HS-27A (cell line): ENCODE measurements around the gene REM1.
"Not testable (repeated sequence)": the region's sequence is repeated elsewhere in the genome, so short reads cannot be mapped to it uniquely, and the experiment has no call there.

Experiments
- DNase-seq: peaks from one replicate; pipeline ENCODE4 v3.0.0-alpha.2; 2012; ENCODE audit warnings: low read depth, missing footprints

The REM1 gene, protein sequence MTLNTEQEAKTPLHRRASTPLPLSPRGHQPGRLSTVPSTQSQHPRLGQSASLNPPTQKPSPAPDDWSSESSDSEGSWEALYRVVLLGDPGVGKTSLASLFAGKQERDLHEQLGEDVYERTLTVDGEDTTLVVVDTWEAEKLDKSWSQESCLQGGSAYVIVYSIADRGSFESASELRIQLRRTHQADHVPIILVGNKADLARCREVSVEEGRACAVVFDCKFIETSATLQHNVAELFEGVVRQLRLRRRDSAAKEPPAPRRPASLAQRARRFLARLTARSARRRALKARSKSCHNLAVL

GRCh38 chr20:31474758-31475427, at the start of gene REM1, which contains the start of gene DEFB124:
REM1 (plus strand) TSS chr20:31475288; CDS start chr20:31476446, 1,158 bp downstream.
DEFB124 (minus strand) TSS chr20:31475127; CDS start chr20:31473013, 2,114 bp downstream.
- DNase-seq = no peak

- no peak for DNase-seq
Measured at GRCh38 chr20:31425797-31426196, 49.3 kb upstream of the REM1 start.

GRCh38 chr20:31426891-31427551, 48.1 kb upstream of the REM1 start:
- not testable (repeated sequence) for DNase-seq

DNA sequence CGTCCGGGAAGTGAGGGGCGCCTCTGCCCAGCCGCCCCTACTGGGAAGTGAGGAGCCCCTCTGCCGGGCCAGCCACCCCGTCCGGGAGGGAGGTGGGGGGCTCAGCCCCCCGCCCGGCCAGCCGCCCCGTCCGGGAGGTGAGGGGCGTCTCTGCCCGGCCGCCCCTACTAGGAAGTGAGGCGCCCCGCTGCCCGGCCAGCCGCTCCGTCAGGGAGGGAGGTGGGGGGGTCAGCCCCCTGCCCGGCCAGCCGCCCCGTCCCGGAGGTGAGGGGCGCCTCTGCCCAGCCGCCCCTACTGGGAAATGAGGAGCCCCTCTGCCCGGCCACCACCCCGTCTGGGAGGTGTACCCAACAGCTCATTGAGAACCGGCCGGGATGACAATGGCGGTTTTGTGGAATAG, 47.5 kb upstream of the REM1 start:
- not testable (repeated sequence) for DNase-seq

DNA sequence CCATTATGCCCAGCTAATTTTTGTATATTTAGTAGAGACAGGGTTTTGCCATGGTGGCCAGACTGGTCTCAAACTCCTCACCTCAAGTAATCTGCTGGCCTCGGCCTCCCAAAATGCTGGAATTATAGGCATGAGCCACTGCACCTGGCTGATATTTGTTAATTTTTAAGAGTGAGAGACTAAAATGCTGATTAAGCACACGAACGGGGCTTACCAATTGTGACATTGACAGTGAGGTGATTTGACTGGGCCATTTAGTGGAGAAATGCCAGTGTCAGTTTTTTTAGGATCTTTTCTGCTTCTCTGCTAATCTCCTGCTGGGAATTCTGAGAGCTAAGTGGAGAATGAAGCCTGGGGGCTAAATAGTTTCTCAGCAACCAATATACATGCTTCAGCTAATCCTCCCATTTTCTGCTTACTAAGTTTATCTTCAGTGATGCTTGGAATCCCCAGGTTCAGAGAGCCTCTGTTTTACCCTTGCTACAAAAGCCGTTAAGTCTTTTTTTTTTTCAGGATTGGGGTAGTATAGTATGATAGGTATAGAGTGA, 44.4 kb upstream of the REM1 start:
- DNase-seq = no peak

GRCh38 chr20:31440012-31440659, 35.0 kb upstream of the REM1 start, which contains the start of gene DEFB123:
DEFB123 (plus strand) TSS chr20:31440632; CDS start chr20:31440699, 67 bp downstream.
- no peak for DNase-seq

GRCh38 chr20:31446084-31446819, 28.8 kb upstream of the REM1 start:
- DNase-seq = no peak

DNA sequence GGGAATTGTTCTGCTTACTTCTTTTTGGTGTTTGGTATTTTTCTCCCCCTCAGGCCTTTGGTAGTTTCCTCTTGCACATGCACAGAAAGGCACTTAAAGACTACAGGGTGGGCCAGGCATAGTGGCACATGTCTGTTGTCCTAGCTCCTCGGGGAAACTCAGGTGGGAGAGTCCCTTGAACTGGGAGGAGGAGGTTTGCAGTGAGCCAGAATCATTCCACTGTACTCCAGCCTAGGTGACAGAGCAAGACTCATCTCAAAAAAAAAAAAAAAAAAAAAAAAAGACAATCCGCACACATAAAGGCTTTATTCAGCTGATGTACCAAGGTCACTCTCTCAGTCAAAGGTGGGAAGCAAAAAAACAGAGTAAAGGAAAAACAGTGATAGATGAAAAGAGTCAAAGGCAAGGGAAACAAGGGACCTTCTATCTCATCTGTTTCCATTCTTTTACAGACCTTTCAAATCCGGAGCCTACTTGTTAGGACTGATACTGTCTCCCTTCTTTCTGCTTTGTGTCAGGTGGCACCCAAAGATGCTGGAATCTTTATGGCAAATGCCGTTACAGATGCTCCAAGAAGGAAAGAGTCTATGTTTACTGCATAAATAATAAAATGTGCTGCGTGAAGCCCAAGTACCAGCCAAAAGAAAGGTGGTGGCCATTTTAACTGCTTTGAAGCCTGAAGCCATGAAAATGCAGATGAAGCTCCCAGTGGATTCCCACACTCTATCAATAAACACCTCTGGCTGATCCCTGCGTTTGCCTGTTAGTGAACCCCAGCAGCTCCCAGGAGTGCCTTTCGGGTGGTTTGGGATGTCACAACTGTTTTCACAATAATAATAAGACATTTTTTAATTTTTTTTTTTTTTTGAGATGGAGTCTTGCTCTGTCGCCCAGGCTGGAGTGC, 25.3 kb upstream of the REM1 start:
- DNase-seq = no peak

- no peak for DNase-seq
Measured at GRCh38 chr20:31452575-31452974, 22.5 kb upstream of the REM1 start.

- DNase-seq = no peak
Measured at GRCh38 chr20:31454361-31454760, 20.7 kb upstream of the REM1 start.

GRCh38 chr20:31470946-31471345, 4.1 kb upstream of the REM1 start:
- not testable (repeated sequence) for DNase-seq

DNA sequence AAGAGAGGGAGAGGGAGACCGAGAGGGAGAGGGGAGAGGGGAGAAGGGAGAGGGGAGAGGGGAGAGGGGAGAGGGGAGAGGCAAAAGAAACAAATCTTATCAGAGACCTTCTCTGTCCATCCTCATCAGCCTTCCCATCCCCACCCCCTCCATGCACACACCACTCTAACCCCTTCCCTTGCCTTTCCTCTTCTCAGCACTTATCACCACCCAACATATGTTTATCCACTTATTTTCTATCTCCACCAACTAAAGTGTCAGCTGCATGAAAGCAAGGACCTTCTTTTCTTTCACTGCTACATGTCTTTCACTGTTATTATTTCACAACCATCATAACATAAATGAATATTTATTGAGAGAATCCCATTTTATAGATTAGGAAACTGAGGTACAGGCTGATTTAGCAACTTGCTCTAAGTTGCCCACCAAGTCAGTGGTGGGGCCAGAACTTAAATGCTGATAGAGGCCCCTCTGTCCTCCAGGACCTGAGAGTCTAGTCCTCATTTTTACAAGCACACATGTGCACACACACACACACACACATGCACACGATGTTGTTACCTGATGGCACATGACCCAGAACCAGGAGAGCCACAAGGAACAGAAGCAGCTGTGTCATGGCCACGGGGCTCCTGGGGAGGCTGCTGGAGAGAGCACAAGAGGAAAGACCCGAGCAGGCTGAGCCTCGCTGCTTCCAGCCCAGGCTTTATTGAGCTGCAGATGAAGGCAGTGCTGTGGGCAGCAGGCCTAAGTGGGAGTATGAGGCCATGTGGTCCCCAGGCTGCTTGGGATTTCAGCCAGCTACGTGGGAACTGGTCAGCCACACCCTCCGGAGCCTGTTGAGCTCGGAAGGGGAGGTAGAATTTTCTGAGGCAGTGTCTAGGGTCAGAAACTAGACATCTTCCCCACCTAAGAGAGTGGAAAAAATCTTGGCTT, 2.4 kb upstream of the REM1 start:
- DNase-seq = no peak

DNA sequence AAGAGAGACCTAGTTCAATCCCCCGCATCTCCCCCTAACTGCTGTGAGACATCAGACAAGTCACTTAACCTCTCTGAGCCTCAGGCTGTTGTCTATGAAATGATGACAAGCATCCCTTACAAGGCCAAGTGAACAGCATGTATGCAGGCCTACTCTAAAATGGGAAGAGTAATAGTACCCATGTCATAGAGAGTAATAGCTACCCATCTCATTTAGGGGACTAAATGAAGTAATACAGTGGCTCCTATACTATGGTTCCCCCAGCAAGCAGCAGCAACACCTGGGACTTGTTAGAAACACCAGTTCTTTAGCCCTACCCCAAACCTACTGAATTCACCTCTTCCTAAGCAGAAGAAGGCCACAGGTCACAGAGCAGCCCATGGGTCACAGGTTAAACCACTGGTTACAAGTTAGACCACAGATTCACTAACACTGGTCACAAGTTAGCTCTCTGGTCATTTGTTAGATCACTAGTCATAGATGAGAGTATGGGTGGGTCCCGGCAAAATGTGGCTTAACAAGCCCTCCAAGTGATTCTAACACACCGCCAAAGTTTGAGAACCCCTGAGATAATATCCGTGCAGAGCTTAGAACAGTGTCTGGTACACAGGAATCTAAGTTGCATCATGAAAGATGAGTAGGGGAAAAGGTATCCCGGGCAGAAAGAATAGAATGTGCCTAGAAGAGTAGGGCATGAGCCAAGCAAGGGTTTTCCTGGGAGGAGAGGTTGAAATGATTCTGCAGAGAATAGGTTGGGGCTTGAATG, 1.6 kb upstream of the REM1 start:
- no peak for DNase-seq

- no peak for DNase-seq
Measured at GRCh38 chr20:31474097-31474436, 1.0 kb upstream of the REM1 start.

GRCh38 chr20:31475472-31476293, 595 bp downstream of the REM1 start:
- DNase-seq = no peak

GRCh38 chr20:31476294-31476585, 1.2 kb downstream of the REM1 start:
- no peak for DNase-seq

DNA sequence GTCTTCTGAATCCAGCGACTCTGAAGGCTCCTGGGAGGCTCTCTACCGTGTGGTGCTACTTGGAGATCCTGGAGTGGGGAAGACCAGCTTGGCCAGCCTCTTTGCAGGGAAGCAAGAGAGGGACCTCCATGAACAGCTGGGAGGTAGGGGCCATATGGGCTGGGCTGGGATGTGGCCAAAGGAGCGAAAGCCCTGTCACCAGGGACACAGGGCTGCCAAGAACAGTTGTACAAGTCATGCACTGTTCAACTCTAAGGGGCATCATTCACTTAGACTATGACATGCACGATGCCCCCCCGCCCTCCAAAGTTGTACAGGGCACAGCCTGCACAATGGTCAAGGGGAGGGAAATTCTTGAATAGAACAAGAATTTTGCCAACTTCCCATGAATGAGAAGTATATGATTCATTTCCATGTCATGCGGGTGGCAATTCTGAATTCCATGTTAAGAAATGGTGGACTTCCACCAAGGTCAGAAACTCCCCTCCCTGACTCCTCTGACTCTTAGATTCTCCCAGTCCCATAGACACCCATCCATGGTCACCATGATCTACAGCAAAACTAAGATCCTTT, 1.6 kb downstream of the REM1 start:
- DNase-seq = no peak
